Panc1 (cell line): ENCODE data around the gene MTA3. TPM values are rescaled to one million over a fixed set of nuclear protein-coding genes. Genes with fewer than 3 reads are reported as not detected.

ENCODE experiments used
- ATAC-seq: fragments of 200-7000 bp; cut with Tn5 transposase; 2 replicates; pipeline ENCODE4 v1.9.1; 2020; ENCODE audit warnings: mild to moderate bottlenecking, moderate library complexity
- BruUV-seq: library from RNA; stranded (reverse); fragments of 400-500 nt; replicated peaks from 2 replicates; lab custom pipeline; 2021; lab: Mats Ljungman, UMichigan
- CTCF ChIA-PET: fragments of 300-600 bp; sonication (Branson Sonifier 250); formaldehyde crosslinking; loops from one replicate; lab custom pipeline; 2022; ENCODE audit warnings: antibody characterized with exemption; lab: Charles Lee
- POLR2A ChIA-PET: fragments of 300-600 bp; sonication (Branson Sonifier 250); formaldehyde crosslinking; loops from one replicate; lab custom pipeline; 2022; ENCODE audit warnings: antibody characterized with exemption; lab: Charles Lee
- DNase-seq: peaks from one replicate; pipeline ENCODE4 v3.0.0-alpha.2; 2010; ENCODE audit warnings: low read depth, low spot score
- H3K27ac ChIP-seq: 2 replicates; pipeline ENCODE4 v1.5.1; 2011; ENCODE audit warnings: mild to moderate bottlenecking, low read length, inconsistent platforms
- H3K27me3 ChIP-seq: fragments of 200-500 bp; sonication (Bioruptor generic); 2 replicates; pipeline ENCODE4 v1.6.0; 2014; ENCODE audit warnings: low read length, inconsistent platforms; ENCODE audit not compliant: control insufficient read depth, insufficient read depth
- H3K36me3 ChIP-seq: fragments of 200-500 bp; sonication (Bioruptor generic); 2 replicates; pipeline ENCODE4 v1.5.1; 2014; ENCODE audit warnings: inconsistent platforms, mild to moderate bottlenecking, low read length, moderate library complexity; ENCODE audit not compliant: control insufficient read depth, insufficient read depth
- H3K4me1 ChIP-seq: 2 replicates; pipeline ENCODE4 v1.5.1; 2011; ENCODE audit warnings: inconsistent platforms, mild to moderate bottlenecking, low read length, moderate library complexity; ENCODE audit not compliant: control insufficient read depth, insufficient read depth
- H3K4me3 ChIP-seq, 2 experiments: 2 replicates each; pipeline ENCODE4 v1.5.1; 2011 to 2012; ENCODE audit warnings: low read depth in 2 of 2, low read length in 2 of 2, mild to moderate bottlenecking in 2 of 2, inconsistent platforms in 1 of 2, moderate library complexity in 1 of 2
- H3K9me3 ChIP-seq: fragments of 200-500 bp; sonication (Bioruptor generic); 2 replicates; pipeline ENCODE4 v1.5.1; 2014; ENCODE audit warnings: low read depth, mild to moderate bottlenecking, inconsistent platforms, low read length, moderate library complexity; ENCODE audit not compliant: control insufficient read depth, insufficient read depth
- CTCF ChIP-seq: fragments of 450-650 bp; IDR thresholded peaks from 2 replicates; pipeline ENCODE4 v1.5.1; 2017; ENCODE audit warnings: mild to moderate bottlenecking
- POLR2AphosphoS5 ChIP-seq: IDR thresholded peaks from 2 replicates; pipeline ENCODE4 v1.6.1; 2012; ENCODE audit warnings: mild to moderate bottlenecking, low read depth, low read length, moderate library complexity
- REST ChIP-seq, 2 experiments: IDR thresholded peaks; 2 replicates each; pipeline ENCODE4 v1.6.1; 2011 to 2012; ENCODE audit warnings: low read depth in 2 of 2, control low read depth in 1 of 2, low read length in 1 of 2, mild to moderate bottlenecking in 1 of 2, moderate library complexity in 1 of 2; ENCODE audit not compliant: insufficient read depth in 1 of 2
- SIN3A ChIP-seq: IDR thresholded peaks from 2 replicates; pipeline ENCODE4 v1.6.1; 2012; ENCODE audit warnings: low read depth, mild to moderate bottlenecking, low read length, moderate library complexity, borderline replicate concordance; ENCODE audit not compliant: insufficient read depth
- TCF7L2 ChIP-seq: IDR thresholded peaks from 2 replicates; pipeline ENCODE4 v1.6.1; 2011; ENCODE audit warnings: mild to moderate bottlenecking, low read depth, low read length, inconsistent platforms
- in situ Hi-C: cut with HindIII; loops from 2 replicates; pipeline ENCODE4 v1.10.0; 2016; ENCODE audit warnings: low sequenced_read_pairs, low pct_unique_long_range_greater_than_20kb
- intact Hi-C: fragments of 100-400 bp; cut with micrococcal nuclease; formaldehyde crosslinking; loops from one replicate; pipeline ENCODE4 v1.10.0; 2022; ENCODE audit not compliant: unreplicated experiment
- total RNA-seq: library from RNA; stranded (reverse); gene quantifications from one replicate; pipeline ENCODE4 v1.2.1, GENCODE V29; 2021; ENCODE audit not compliant: unreplicated experiment

Gene MTA3
- total RNA-seq, 1 experiment from 2014 or later: 65.6 TPM

- ATAC-seq (no peak), DNase-seq (no peak)
- POLR2A ChIA-PET: no interaction called here
- Histone ChIP-seq H3K27ac (no peak overlapping the region), H3K27me3 (no peaks in the 10 kb centered on the region), H3K4me3 (no peak overlapping the region), H3K36me3 (no peaks in the 10 kb centered on the region), H3K4me1 (0 out of 2 replicates have a peak, but pooled peaks cover 5% of the 10 kb centered on the region), H3K9me3 (no peaks in the 10 kb centered on the region)
- TF ChIP-seq TCF7L2: no peak
- intact Hi-C loops: no loop called here
- no TSS peak for BruUV-seq
- in situ Hi-C loops: no loop called here
- CTCF ChIA-PET: no interaction called here
Measured at GRCh38 chr2:42614838-42615237, 46.4 kb downstream of the MTA3 start.

GRCh38 chr2:42618116-42618515 is 49.7 kb downstream of the MTA3 start:
- H3K27ac ChIP-seq: no peak overlapping the region
- in situ Hi-C loops: no loop called here
- ChIA-PET CTCF (no interaction called here), POLR2A (no interaction called here)
- BruUV-seq: no TSS peak
- H3K36me3 ChIP-seq: no peaks in the 10 kb centered on the region
- intact Hi-C loops: no loop called here
- 0 out of 2 replicates have a peak, but pooled peaks cover 5% of the 10 kb centered on the region for H3K4me1 ChIP-seq
- no peak for TF ChIP-seq TCF7L2
- no peak for TF ChIP-seq SIN3A
- no peak for TF ChIP-seq POLR2AphosphoS5
- no peak for TF ChIP-seq CTCF
- no peak for TF ChIP-seq REST (IDR thresholded peaks at IDR 0.05; ENCODE audit: insufficient read depth in 1 of 2, low read depth in 2 of 2, low read length in 1 of 2)
- H3K9me3 ChIP-seq: no peaks in the 10 kb centered on the region
- H3K27me3 ChIP-seq: no peaks in the 10 kb centered on the region
- ATAC-seq (no peak), DNase-seq (no peak)
- H3K4me3 ChIP-seq: no peak overlapping the region

- no TSS peak for BruUV-seq
Measured at GRCh38 chr2:42618972-42619371, 50.5 kb downstream of the MTA3 start.

More at GRCh38 chr2:42618972-42619371, 50.5 kb downstream of the MTA3 start:
- H3K27me3 ChIP-seq: no peaks in the 10 kb centered on the region
- H3K27ac ChIP-seq: no peak overlapping the region
- no peaks in the 10 kb centered on the region for H3K9me3 ChIP-seq
- intact Hi-C loops (no loop called here), in situ Hi-C loops (no loop called here)
- H3K36me3 ChIP-seq: no peaks in the 10 kb centered on the region
- no peak for ATAC-seq
- no peak for DNase-seq
- TF ChIP-seq CTCF: no peak
- TF ChIP-seq POLR2AphosphoS5: no peak
- no peak for TF ChIP-seq REST (IDR thresholded peaks at IDR 0.05; ENCODE audit: insufficient read depth in 1 of 2, low read depth in 2 of 2, low read length in 1 of 2)
- TF ChIP-seq TCF7L2: no peak
- no peak for TF ChIP-seq SIN3A
- POLR2A ChIA-PET: no interaction called here
- no peak overlapping the region for H3K4me3 ChIP-seq
- 0 out of 2 replicates have a peak, but pooled peaks cover 5% of the 10 kb centered on the region for H3K4me1 ChIP-seq
- CTCF ChIA-PET: no interaction called here
